Measurements from ENCODE around the gene REEP6. TPM values are rescaled to one million over a fixed set of nuclear protein-coding genes. Genes with fewer than 3 reads are reported as not detected.
A peak's percentile ranks its signal among the peaks of the same experiment; 100 is the strongest.

The REEP6 gene
- total RNA-seq, 1 experiment from 2014 or later: 10.5 TPM

DNA sequence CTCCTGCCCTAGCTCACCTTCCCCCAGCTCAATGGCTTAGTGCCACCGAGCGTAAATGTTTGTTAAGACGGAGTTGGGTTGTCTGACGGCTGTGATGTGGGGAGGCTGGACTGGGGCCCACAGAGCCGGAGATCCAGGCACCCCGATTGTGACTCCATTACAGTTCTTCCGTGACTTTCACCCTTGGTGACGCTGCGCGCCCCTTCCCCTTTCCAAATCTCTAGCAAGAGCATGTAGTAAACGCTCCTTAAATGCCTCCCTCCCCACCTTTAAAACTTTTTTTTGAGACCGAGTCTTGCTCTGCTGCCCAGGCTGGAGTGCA is 829 bp downstream of the REEP6 start:
- Histone ChIP-seq H4K5ac (ENCODE audit: insufficient read length, low read depth, low read length) (no peak overlapping the region), H2BK120ac (ENCODE audit: low read depth, low read length, poor library complexity, severe bottlenecking) (no peak overlapping the region), H3K56ac (ENCODE audit: insufficient read length, low read depth, low read length) (no peak overlapping the region), H3K4ac (ENCODE audit: low read depth, low read length) (no peak overlapping the region), H3K27me3 (ENCODE audit: insufficient read depth, low read length) (peaks cover 3% of the 10 kb centered on the region; the same call in 1 of the 2 replicates), H2AFZ (ENCODE audit: low read length) (no peak overlapping the region), H3T11ph (ENCODE audit: low read length) (no peak overlapping the region), H3K9me3 (ENCODE audit: control insufficient read depth, low read depth, low read length) (no peaks in the 10 kb centered on the region), H4K91ac (ENCODE audit: insufficient read length, low read depth, low read length) (no peak overlapping the region), H2BK20ac (ENCODE audit: low read depth, low read length, poor library complexity, severe bottlenecking) (no peak overlapping the region), H4K8ac (replicated peaks; ENCODE audit: insufficient read length, low read depth, low read length) (no peak overlapping the region), H3K79me1 (ENCODE audit: insufficient read depth, low read depth, low read length, poor library complexity, severe bottlenecking) (no peaks in the 10 kb centered on the region), H3K79me2 (ENCODE audit: insufficient read depth, low read length) (no peaks in the 10 kb centered on the region), H2BK15ac (ENCODE audit: low read depth, low read length) (no peak overlapping the region), H3K27ac (ENCODE audit: insufficient read length, low read depth, low read length) (no peak overlapping the region), H2BK12ac (ENCODE audit: insufficient read length, low read depth, low read length) (no peak overlapping the region), H2AK5ac (ENCODE audit: insufficient read length, low read length) (no peak overlapping the region), H2BK5ac (ENCODE audit: insufficient read length, low read length) (no peak overlapping the region), H3K23me2 (ENCODE audit: insufficient read length, low read depth, low read length, poor library complexity, severe bottlenecking) (peaks cover 9% of the 10 kb centered on the region), H3K9ac (ENCODE audit: extremely low read depth, insufficient read length, low read length) (no peak overlapping the region), H4K20me1 (ENCODE audit: control insufficient read depth, insufficient read depth, insufficient read length) (no peaks in the 10 kb centered on the region), H3K4me1 (ENCODE audit: insufficient read depth, low read length) (no peaks in the 10 kb centered on the region), H3K23ac (ENCODE audit: insufficient read length, low read depth, low read length) (no peak overlapping the region), H3K14ac (ENCODE audit: insufficient read depth, low read length) (no peak overlapping the region), H3K4me2 (ENCODE audit: insufficient read depth, insufficient read length, low read length) (peak overlapping the region; percentile 32), H3K18ac (ENCODE audit: insufficient read length, low read depth, low read length) (no peak overlapping the region)
- Mint-ChIP-seq H3K9me3 (no peaks in the 10 kb centered on the region; a peak in 1 of 5 replicates), H3K36me3 (ENCODE audit: insufficient read depth in 1 of 3, low read depth in 3 of 3) (no peaks in the 10 kb centered on the region; a peak in 1 of 7 replicates), H3K27me3 (ENCODE audit: low read depth) (peaks cover 49% of the 10 kb centered on the region), H3K4me3 (peak overlapping the region; percentile 57 to 85), H3K4me1 (peaks cover 4 to 17% of the 10 kb centered on the region in 2 experiments), H3K27ac (no peak overlapping the region)
- no CpG with 5 or more reads among the region's 12 CpGs for WGBS (ENCODE audit: extremely low coverage, insufficient read length, low lambda C conversion rate)
- no peak for DNase-seq
- TF ChIP-seq, protein P1, sequence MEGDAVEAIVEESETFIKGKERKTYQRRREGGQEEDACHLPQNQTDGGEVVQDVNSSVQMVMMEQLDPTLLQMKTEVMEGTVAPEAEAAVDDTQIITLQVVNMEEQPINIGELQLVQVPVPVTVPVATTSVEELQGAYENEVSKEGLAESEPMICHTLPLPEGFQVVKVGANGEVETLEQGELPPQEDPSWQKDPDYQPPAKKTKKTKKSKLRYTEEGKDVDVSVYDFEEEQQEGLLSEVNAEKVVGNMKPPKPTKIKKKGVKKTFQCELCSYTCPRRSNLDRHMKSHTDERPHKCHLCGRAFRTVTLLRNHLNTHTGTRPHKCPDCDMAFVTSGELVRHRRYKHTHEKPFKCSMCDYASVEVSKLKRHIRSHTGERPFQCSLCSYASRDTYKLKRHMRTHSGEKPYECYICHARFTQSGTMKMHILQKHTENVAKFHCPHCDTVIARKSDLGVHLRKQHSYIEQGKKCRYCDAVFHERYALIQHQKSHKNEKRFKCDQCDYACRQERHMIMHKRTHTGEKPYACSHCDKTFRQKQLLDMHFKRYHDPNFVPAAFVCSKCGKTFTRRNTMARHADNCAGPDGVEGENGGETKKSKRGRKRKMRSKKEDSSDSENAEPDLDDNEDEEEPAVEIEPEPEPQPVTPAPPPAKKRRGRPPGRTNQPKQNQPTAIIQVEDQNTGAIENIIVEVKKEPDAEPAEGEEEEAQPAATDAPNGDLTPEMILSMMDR (conservative IDR thresholded peaks at IDR 0.05): no peak
